Measurements from ENCODE around the gene LRSAM1.

LRSAM1 gene

DNA sequence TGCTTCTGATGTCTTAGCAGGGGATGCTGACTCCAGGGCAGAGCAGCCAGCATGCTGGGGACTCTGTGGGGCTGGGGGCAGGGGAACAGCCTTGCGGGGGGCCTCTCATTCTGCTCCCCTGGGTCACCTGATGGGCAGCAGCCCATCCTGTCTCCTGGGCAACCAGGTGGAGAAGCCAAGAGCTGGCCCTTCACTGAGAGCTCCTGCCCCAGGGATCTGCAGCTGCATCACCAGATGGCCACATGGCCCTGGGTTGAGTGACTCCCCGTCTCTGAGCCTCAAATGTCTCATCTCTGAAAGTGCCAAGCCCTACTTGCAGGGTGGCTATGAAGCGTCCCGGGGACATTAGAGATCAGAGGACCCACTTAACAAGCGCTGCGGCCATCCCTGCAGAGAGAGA is 49.1 kb downstream of the LRSAM1 start:
- TF ChIP-seq, protein P1, sequence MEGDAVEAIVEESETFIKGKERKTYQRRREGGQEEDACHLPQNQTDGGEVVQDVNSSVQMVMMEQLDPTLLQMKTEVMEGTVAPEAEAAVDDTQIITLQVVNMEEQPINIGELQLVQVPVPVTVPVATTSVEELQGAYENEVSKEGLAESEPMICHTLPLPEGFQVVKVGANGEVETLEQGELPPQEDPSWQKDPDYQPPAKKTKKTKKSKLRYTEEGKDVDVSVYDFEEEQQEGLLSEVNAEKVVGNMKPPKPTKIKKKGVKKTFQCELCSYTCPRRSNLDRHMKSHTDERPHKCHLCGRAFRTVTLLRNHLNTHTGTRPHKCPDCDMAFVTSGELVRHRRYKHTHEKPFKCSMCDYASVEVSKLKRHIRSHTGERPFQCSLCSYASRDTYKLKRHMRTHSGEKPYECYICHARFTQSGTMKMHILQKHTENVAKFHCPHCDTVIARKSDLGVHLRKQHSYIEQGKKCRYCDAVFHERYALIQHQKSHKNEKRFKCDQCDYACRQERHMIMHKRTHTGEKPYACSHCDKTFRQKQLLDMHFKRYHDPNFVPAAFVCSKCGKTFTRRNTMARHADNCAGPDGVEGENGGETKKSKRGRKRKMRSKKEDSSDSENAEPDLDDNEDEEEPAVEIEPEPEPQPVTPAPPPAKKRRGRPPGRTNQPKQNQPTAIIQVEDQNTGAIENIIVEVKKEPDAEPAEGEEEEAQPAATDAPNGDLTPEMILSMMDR (IDR thresholded peaks at IDR 0.05; ENCODE audit: extremely low read depth, insufficient read depth, missing control alignments), result no peak
- no peak for DNase-seq (ENCODE audit: low spot score)
- in situ Hi-C loops (cut with MboI; ENCODE audit: low pct_unique_long_range_greater_than_20kb, low sequenced_read_pairs, unreplicated experiment), result no loop called here

DNA sequence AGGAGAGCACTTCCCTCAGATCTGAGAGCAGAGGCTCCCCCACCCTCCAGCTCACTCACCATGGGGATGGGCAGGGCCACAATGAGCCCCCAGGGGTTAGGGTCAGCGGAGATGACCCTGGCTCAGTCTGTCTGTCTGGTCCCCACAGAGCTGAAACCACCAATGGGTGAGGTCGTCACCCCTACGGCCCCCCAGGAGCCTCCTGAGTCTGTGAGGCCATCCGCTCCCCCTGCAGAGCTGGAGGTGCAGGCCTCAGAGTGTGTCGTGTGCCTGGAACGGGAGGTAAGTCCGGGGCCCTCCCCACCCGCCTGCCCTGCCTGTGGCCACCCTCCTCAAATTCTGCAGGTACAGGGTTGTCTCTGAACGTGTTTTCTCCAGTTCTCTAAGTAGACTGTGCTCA is 49.6 kb downstream of the LRSAM1 start:
- TF ChIP-seq, protein P1 (IDR thresholded peaks at IDR 0.05; ENCODE audit: extremely low read depth, insufficient read depth, missing control alignments), result no peak
- in situ Hi-C loops (cut with MboI; ENCODE audit: low pct_unique_long_range_greater_than_20kb, low sequenced_read_pairs, unreplicated experiment), result no loop called here
- DNase-seq (ENCODE audit: low spot score), result no peak

DNA sequence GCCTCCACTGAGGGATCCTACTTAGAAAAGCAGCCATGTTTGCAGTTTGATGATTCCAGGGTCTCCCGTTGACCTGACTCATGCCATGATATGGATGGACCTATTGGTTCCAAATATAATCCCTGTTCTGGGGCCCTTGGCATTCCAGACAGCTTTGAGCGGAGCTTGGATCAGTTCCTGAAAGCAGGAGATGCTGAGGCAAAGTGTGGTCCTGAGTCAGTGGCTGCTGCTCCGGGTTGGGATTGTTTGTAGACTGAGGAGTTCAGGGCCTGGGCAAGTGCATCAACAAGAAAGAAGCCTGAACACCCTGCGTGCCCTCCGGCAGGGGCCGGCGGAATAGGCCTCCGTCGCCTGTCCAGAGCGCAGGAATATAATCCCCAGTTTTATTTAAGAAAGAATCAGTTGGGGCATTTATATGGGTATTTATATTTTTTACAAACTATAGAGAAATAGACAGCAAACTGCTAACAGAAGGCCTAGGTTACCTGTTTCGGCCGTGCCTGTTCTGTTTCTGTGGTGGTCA is 50.6 kb downstream of the LRSAM1 start:
- TF ChIP-seq, protein P1 (IDR thresholded peaks at IDR 0.05; ENCODE audit: extremely low read depth, insufficient read depth, missing control alignments), result no peak
- in situ Hi-C loops (cut with MboI; ENCODE audit: low pct_unique_long_range_greater_than_20kb, low sequenced_read_pairs, unreplicated experiment), result no loop called here
- DNase-seq (ENCODE audit: low spot score), result no peak

DNA sequence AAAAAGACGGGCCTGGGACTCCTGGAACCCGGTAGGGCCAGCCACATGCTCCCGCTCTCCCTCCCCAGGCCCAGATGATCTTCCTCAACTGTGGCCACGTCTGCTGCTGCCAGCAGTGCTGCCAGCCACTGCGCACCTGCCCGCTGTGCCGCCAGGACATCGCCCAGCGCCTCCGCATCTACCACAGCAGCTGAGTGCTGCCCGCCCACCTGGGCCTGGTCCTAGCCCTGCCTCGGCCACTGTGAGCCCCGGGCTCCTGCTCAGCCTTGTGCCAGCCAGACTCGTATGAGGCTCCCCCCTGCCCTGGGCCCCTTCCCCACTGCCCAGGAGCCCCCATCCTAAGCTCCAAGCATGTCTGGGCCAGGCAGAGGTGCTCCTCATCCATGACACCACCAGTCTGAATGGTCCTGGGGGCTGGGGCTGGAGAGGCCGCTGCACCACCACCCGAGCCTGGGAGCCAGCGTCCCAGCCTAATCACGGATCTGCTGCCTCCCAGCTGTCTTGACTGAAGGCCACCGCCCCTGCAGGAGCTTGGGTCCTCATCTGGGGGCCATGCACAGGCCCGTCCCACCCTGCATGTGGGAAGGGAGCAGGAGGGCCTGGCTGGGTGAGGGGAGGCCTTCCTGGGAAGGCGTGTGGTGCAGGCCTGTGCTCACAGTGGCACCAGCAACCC is 51.5 kb downstream of the LRSAM1 start:
- no peak for DNase-seq (ENCODE audit: low spot score)
- in situ Hi-C loops (cut with MboI; ENCODE audit: low pct_unique_long_range_greater_than_20kb, low sequenced_read_pairs, unreplicated experiment), result no loop called here
- TF ChIP-seq, protein P1 (IDR thresholded peaks at IDR 0.05; ENCODE audit: extremely low read depth, insufficient read depth, missing control alignments), result no peak

DNA sequence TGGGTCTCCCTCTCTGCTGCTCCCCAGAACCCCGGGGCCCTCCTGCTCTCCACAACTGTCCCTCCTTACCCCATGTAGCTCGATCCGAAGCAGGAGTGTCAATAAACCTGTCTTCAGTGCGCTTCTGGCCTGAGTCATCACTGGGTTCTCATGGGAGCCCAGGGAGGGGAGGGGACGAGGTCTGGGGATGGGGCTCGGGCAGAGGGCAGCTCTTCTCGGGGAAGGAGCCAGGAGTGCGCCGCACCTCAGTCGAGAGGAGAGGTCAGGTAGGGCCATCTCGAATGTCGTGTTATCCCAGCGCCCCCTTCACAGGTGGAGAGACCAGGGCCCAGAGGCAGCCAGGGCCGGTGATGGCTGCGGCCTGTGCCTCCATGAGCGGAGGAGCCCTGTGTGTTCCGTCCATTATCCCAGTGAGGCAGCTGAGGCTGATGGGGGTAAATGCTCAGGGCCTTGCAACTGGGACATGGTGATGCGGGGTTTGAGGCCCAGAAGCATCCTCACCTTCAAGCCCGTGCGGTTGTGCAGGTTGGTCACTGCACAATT is 52.1 kb downstream of the LRSAM1 start:
- TF ChIP-seq, protein P1 (IDR thresholded peaks at IDR 0.05; ENCODE audit: extremely low read depth, insufficient read depth, missing control alignments), result no peak
- in situ Hi-C loops (cut with MboI; ENCODE audit: low pct_unique_long_range_greater_than_20kb, low sequenced_read_pairs, unreplicated experiment), result no loop called here
- DNase-seq (ENCODE audit: low spot score), result no peak

DNA sequence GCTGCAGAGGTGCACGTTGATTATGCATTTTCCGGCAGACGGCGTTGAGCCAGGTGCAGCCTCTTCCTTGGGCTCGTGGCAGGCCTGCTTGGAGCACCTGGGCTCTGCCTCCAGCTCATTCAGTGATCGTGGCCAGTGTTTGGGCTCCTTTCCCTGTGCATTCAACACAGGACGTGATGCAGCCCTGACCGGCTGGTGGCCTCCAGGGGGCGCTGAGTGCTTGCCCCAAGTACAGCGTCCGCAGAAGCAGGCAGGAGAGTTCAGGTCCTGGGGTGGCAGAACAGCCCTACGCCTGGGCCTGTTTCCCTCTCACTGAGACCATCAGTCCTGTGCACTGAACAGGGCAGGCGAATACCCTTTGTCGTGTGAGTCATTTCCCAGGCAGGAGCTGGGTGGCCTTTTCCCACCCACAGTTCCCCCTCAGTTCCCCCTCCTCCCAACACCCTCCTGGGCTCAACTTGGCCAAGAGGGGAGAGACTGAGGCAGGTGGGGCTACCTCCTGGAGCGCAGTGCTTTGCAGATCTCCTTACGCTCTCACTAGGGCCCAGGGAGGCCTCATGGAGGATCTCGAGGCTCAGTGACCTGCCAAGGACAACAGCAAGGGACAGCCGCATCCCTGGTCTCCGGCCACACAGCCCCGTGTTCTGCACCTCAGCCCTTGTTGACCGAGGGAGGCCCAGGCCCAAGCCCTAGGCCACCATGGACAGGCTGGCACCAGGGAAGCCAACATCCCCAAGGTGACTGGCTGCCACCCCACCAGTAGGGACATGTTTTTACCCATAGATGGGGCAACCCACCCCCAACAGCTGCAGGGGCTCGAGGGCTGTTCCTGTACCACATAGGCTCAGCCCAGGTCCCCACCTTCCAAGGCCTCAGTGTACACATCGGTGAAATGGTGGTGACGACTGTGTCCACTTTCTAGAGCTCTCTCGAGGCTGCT is 52.9 kb downstream of the LRSAM1 start:
- TF ChIP-seq, protein P1 (IDR thresholded peaks at IDR 0.05; ENCODE audit: extremely low read depth, insufficient read depth, missing control alignments), result peak; percentile 95
- in situ Hi-C loops (cut with MboI; ENCODE audit: low pct_unique_long_range_greater_than_20kb, low sequenced_read_pairs, unreplicated experiment), result no loop called here
- peak; percentile 79 for DNase-seq (ENCODE audit: low spot score)

All from GM13977 (cell line).